ENCODE data around the gene INPP5A.

DNA sequence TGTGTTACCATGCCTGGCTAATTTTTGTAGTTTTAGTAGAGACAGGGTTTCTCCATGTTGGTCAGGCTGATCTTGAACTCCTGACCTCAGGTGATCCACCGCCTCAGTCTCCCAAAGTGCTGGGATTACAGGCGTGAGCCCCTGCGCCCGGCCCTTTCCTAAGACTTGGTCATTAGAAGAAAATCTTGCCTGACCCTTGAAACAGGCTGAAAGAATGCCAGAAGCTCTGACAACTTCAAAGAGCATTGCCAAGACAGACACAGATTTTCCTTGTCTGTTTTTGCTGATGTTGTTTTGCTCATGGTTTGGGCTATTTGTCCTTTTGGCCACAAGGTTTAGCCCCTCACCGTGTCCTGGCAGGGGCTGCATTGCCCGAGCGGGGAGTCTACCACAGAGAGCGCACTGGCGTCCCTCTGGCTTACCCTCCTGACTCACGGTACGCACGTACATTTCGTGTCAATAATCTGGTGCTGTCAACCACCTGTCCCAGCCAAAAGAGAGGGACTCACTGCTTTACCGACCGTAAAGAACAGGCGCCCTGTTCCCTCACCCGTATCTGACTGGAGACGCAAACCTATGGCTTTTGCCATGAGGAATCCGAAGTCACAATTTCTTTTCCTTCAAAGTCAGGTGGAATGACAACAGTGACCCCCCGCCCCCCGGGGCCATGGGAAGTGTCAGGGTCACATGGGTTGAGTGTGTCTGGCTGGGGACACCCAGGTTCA is 10.1 kb upstream of the INPP5A start:
- TF ChIP-seq EZH2 (IDR thresholded peaks at IDR 0.05) (no peak), EZH2phosphoT487 (IDR thresholded peaks at IDR 0.05) (no peak)
- TF ChIP-seq, protein P1, sequence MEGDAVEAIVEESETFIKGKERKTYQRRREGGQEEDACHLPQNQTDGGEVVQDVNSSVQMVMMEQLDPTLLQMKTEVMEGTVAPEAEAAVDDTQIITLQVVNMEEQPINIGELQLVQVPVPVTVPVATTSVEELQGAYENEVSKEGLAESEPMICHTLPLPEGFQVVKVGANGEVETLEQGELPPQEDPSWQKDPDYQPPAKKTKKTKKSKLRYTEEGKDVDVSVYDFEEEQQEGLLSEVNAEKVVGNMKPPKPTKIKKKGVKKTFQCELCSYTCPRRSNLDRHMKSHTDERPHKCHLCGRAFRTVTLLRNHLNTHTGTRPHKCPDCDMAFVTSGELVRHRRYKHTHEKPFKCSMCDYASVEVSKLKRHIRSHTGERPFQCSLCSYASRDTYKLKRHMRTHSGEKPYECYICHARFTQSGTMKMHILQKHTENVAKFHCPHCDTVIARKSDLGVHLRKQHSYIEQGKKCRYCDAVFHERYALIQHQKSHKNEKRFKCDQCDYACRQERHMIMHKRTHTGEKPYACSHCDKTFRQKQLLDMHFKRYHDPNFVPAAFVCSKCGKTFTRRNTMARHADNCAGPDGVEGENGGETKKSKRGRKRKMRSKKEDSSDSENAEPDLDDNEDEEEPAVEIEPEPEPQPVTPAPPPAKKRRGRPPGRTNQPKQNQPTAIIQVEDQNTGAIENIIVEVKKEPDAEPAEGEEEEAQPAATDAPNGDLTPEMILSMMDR (IDR thresholded peaks at IDR 0.05): no peak
